H1 (cell line): ENCODE data around the gene SSTR3. TPM values are rescaled to one million over a fixed set of nuclear protein-coding genes. Genes with fewer than 3 reads are reported as not detected.

Experiments used
- CTCF ChIA-PET: fragments of 300-600 bp; sonication (Branson Sonifier 250); formaldehyde crosslinking; loops from one replicate; lab custom pipeline; 2021; ENCODE audit not compliant: partially characterized antibody; lab: Charles Lee
- POLR2A ChIA-PET: fragments of 300-600 bp; sonication (Branson Sonifier 250); formaldehyde crosslinking; loops from one replicate; lab custom pipeline; 2021; ENCODE audit warnings: inconsistent platforms; ENCODE audit not compliant: partially characterized antibody; lab: Charles Lee
- DNase-seq, 2 experiments: peaks; one replicate each; pipeline versions ENCODE4 v3.0.0 to v3.0.0-alpha.2; 2010 to 2022; ENCODE audit warnings: low spot score in 2 of 2, low read depth in 1 of 2, mixed read lengths in 1 of 2
- FAIRE-seq: peaks from 2 replicates; lab custom pipeline; 2011; peaks lifted over from hg19 to GRCh38; lab: Jason Lieb, UNC
- H2AFZ ChIP-seq: 2 replicates; pipeline ENCODE4 v1.8.1; 2012; ENCODE audit warnings: low read length, inconsistent platforms
- H2AK5ac ChIP-seq: 2 replicates; pipeline ENCODE4 v1.6.1; 2013; ENCODE audit warnings: low read depth, low read length
- H2BK120ac ChIP-seq: replicated peaks from 2 replicates; pipeline ENCODE3; 2013; ENCODE audit warnings: low read depth, low read length, inconsistent platforms
- H2BK12ac ChIP-seq: 2 replicates; pipeline ENCODE4 v1.6.1; 2013; ENCODE audit warnings: low read depth, low read length
- H2BK15ac ChIP-seq: 2 replicates; pipeline ENCODE4 v1.6.1; 2013; ENCODE audit warnings: low read length
- H2BK20ac ChIP-seq: 2 replicates; pipeline ENCODE4 v1.6.1; 2013; ENCODE audit warnings: low read length
- H2BK5ac ChIP-seq: 2 replicates; pipeline ENCODE4 v1.6.1; 2013; ENCODE audit warnings: low read depth, low read length
- H3K14ac ChIP-seq: 2 replicates; pipeline ENCODE4 v1.6.1; 2013; ENCODE audit warnings: inconsistent platforms; ENCODE audit not compliant: insufficient read length
- H3K18ac ChIP-seq: 2 replicates; pipeline ENCODE4 v1.6.1; 2013; ENCODE audit warnings: low read length; ENCODE audit errors: extremely low read depth
- H3K23ac ChIP-seq: 2 replicates; pipeline ENCODE4 v1.6.1; 2013; ENCODE audit warnings: inconsistent platforms; ENCODE audit not compliant: insufficient read length
- H3K23me2 ChIP-seq: 2 replicates; pipeline ENCODE4 v1.6.1; 2013; ENCODE audit warnings: low read depth, low read length
- H3K27ac ChIP-seq: 2 replicates; pipeline ENCODE4 v1.6.1; 2011; ENCODE audit warnings: low read depth, low read length, inconsistent platforms
- H3K27me3 ChIP-seq, 4 experiments: replicated peaks in 1 of 4; 1 replicate in 1 of 4; 2 replicates in 3 of 4; pipeline versions ENCODE4 v1.6.1 to v1.8.1; 2011 to 2013; ENCODE audit warnings: low read length in 3 of 4, mild to moderate bottlenecking in 3 of 4, inconsistent platforms in 2 of 4, mixed read lengths in 2 of 4, moderate library complexity in 1 of 4; ENCODE audit not compliant: control insufficient read depth in 3 of 4, insufficient read depth in 3 of 4; ENCODE audit errors: extremely low read depth in 1 of 4
- H3K36me3 ChIP-seq, 4 experiments: 2 replicates each; pipeline versions ENCODE4 v1.6.1 to v1.8.1; 2011 to 2013; ENCODE audit warnings: mild to moderate bottlenecking in 4 of 4, low read length in 3 of 4, moderate library complexity in 2 of 4, control low read depth in 1 of 4, inconsistent platforms in 1 of 4; ENCODE audit not compliant: insufficient read depth in 4 of 4, control insufficient read depth in 2 of 4
- H3K4ac ChIP-seq: replicated peaks from 2 replicates; pipeline ENCODE3; 2013; ENCODE audit warnings: low read length, low read depth, mixed read lengths, inconsistent platforms; ENCODE audit not compliant: insufficient read length
- H3K4me1 ChIP-seq, 4 experiments: replicated peaks in 1 of 4; 1 replicate in 1 of 4; 2 replicates in 3 of 4; pipeline versions ENCODE4 v1.6.1 to v1.8.1; 2011 to 2013; ENCODE audit warnings: low read length in 3 of 4, inconsistent platforms in 2 of 4, mixed read lengths in 1 of 4; ENCODE audit not compliant: insufficient read depth in 4 of 4, control insufficient read depth in 3 of 4
- H3K4me2 ChIP-seq, 2 experiments: 2 replicates each; pipeline versions ENCODE4 v1.6.1 to v1.8.1; 2011 to 2013; ENCODE audit warnings: low read depth in 2 of 2, low read length in 2 of 2, control low read depth in 1 of 2, inconsistent platforms in 1 of 2, mild to moderate bottlenecking in 1 of 2; ENCODE audit not compliant: insufficient read depth in 1 of 2
- H3K4me3 ChIP-seq, 4 experiments: fragments of 200-600, 300-600 bp in 1 of 4; sonication (generic), shearing (Covaris generic), sonication (Bioruptor Twin) in 1 of 4; 2 replicates each; pipeline versions ENCODE4 v1.5.1 to v1.8.1; 2011 to 2016; ENCODE audit warnings: low read length in 4 of 4, low read depth in 3 of 4, control low read depth in 2 of 4, inconsistent platforms in 2 of 4, mild to moderate bottlenecking in 2 of 4, mixed read lengths in 1 of 4, moderate library complexity in 1 of 4; ENCODE audit not compliant: insufficient read depth in 2 of 4; ENCODE audit errors: extremely low read depth in 1 of 4
- H3K56ac ChIP-seq: replicated peaks from 2 replicates; pipeline ENCODE3; 2013; ENCODE audit warnings: low read depth, mild to moderate bottlenecking, mixed read lengths, low read length, inconsistent platforms; ENCODE audit not compliant: insufficient read length
- H3K79me1 ChIP-seq: 2 replicates; pipeline ENCODE4 v1.6.1; 2013; ENCODE audit warnings: low read depth, low read length, control low read depth
- H3K79me2 ChIP-seq, 2 experiments: 2 replicates each; pipeline versions ENCODE4 v1.6.1 to v1.8.1; 2012 to 2013; ENCODE audit warnings: low read length in 2 of 2, mild to moderate bottlenecking in 2 of 2, inconsistent platforms in 1 of 2; ENCODE audit not compliant: insufficient read depth in 2 of 2, control insufficient read depth in 1 of 2
- H3K9ac ChIP-seq, 4 experiments: replicated peaks in 1 of 4; 1 replicate in 1 of 4; 2 replicates in 3 of 4; pipeline versions ENCODE4 v1.6.1 to v1.8.1; 2011 to 2013; ENCODE audit warnings: low read depth in 3 of 4, low read length in 3 of 4, control low read depth in 2 of 4, mild to moderate bottlenecking in 2 of 4, moderate library complexity in 2 of 4, inconsistent platforms in 1 of 4; ENCODE audit errors: extremely low read depth in 1 of 4
- H3K9me3 ChIP-seq, 2 experiments: 2 replicates each; pipeline versions ENCODE4 v1.6.1 to v1.8.1; 2012 to 2013; ENCODE audit warnings: mild to moderate bottlenecking in 2 of 2, moderate library complexity in 2 of 2, control low read depth in 1 of 2, inconsistent platforms in 1 of 2, low read depth in 1 of 2, low read length in 1 of 2, mixed read lengths in 1 of 2; ENCODE audit not compliant: insufficient read depth in 2 of 2
- H4K20me1 ChIP-seq, 2 experiments: replicated peaks in 1 of 2; 2 replicates each; pipeline versions ENCODE3 to v1.8.1; 2011 to 2013; ENCODE audit warnings: inconsistent platforms in 2 of 2, low read length in 2 of 2, mild to moderate bottlenecking in 1 of 2; ENCODE audit not compliant: insufficient read depth in 2 of 2, control insufficient read depth in 1 of 2
- H4K5ac ChIP-seq: 2 replicates; pipeline ENCODE4 v1.6.1; 2013; ENCODE audit warnings: low read length, low read depth, mixed read lengths, inconsistent platforms; ENCODE audit not compliant: insufficient read length
- H4K8ac ChIP-seq: 2 replicates; pipeline ENCODE4 v1.8.0; 2013; ENCODE audit warnings: mild to moderate bottlenecking, moderate library complexity, low read length, inconsistent platforms; ENCODE audit not compliant: insufficient read depth; ENCODE audit errors: extremely low read depth
- H4K91ac ChIP-seq: replicated peaks from 2 replicates; pipeline ENCODE3; 2013; ENCODE audit warnings: low read length, mixed read lengths, inconsistent platforms; ENCODE audit not compliant: insufficient read length
- ASH2L ChIP-seq: fragments of 200-600, 300-600 bp; sonication (generic); IDR thresholded peaks from one replicate; pipeline ENCODE4 v1.7.1; 2017; ENCODE audit warnings: low read length
- SRF ChIP-seq: IDR thresholded peaks from 2 replicates; pipeline ENCODE4 v1.6.1; 2011; ENCODE audit warnings: mild to moderate bottlenecking, low read depth, low read length, moderate library complexity
- WGBS, 2 experiments: shearing (Covaris generic) in 1 of 2; methylation state at CpG; one replicate each; pipeline versions ENCODE4 v1.1.6 to v1.1.7; 2013 to 2015; ENCODE audit warnings: low lambda C conversion rate in 2 of 2, mixed read lengths in 2 of 2, inconsistent platforms in 1 of 2, low coverage in 1 of 2, missing lambda C conversion rate in 1 of 2; ENCODE audit not compliant: insufficient replicate concordance in 2 of 2, insufficient coverage in 1 of 2, insufficient read length in 1 of 2; ENCODE audit errors: extremely low coverage in 1 of 2, missing lambda C conversion rate in 1 of 2; 5-methylcytosine and 5-hydroxymethylcytosine counted together
- polyA plus RNA-seq, 7 experiments: library from polyadenylated mRNA; depleted of rRNA in 3 of 7; stranded (reverse) in 5 of 7; unstranded in 2 of 7; fragments of >200 nt in 5 of 7; fragments of 200-250 nt in 2 of 7; gene quantifications; 1 replicate in 5 of 7; 2 replicates in 1 of 7; 4 replicates in 1 of 7; pipeline versions ENCODE4 v1.2.1 to v1.2.3, GENCODE V29; 2011 to 2013; ENCODE audit warnings: missing spikeins in 2 of 7, mixed read lengths in 2 of 7
- total RNA-seq: library from RNA; stranded (reverse); fragmentation: NEBNext Ultra II Directional; extraction: Animal tissue kit (Norgen Biotek cat#: 25700); gene quantifications from 2 replicates; pipeline ENCODE4 v1.2.1, GENCODE V29; 2021
- TF ChIP-seq, protein P1 (sequence below): IDR thresholded peaks from 2 replicates; pipeline ENCODE4 v1.6.1; 2011; ENCODE audit warnings: low read length, improper control_type of control experiment

Gene SSTR3
- total and polyA plus RNA-seq, 2 of the 8 experiments (the other 6 are each of a cell fraction or from before 2014, with no cell fraction given), result 0.22 to 0.77 TPM

- Histone ChIP-seq H3K4me3 (peak overlapping the region in 2 of 4 experiments; percentile 19 to 38; a peak in 1 of 8 replicates), H4K8ac (peak overlapping the region; percentile 96), H3K27ac (no peak overlapping the region), H3K56ac (no peak overlapping the region), H3K23me2 (peaks cover 5% of the 10 kb centered on the region), H3K23ac (no peak overlapping the region), H3K14ac (no peak overlapping the region), H3K18ac (peak overlapping the region; percentile 83; the same call in 1 of the 2 replicates), H3K9ac (no peak overlapping the region; a peak in 1 of 7 replicates), H3K36me3 (no peaks in the 10 kb centered on the region), H3K4me2 (peak overlapping the region; percentile 66 to 81), H3K4ac (peak overlapping the region; percentile 87), H2BK20ac (peak overlapping the region; percentile 24; the same call in 1 of the 2 replicates), H2AK5ac (no peak overlapping the region), H2AFZ (peak overlapping the region; percentile 98), H4K5ac (peak overlapping the region; percentile 92), H3K9me3 (no peaks in the 10 kb centered on the region), H2BK12ac (peak overlapping the region; percentile 27; the same call in 1 of the 2 replicates), H3K79me2 (no peaks in the 10 kb centered on the region), H2BK120ac (no peak overlapping the region), H2BK5ac (no peak overlapping the region), H3K79me1 (no peaks in the 10 kb centered on the region), H2BK15ac (peak overlapping the region; percentile 6; the same call in 1 of the 2 replicates), H3K27me3 (no peaks in the 10 kb centered on the region), H4K91ac (peak overlapping the region; percentile 95), H3K4me1 (peaks cover 3 to 19% (median 10%) of the 10 kb centered on the region in 4 experiments; a peak in 5 of 7 replicates), H4K20me1 (peaks cover 0 to 4% of the 10 kb centered on the region in 2 experiments)
- FAIRE-seq (no peak), DNase-seq (no peak)
- WGBS, 2 experiments, result 39% methylated on average over 12 of the region's 12 CpGs; no CpG with 5 or more reads in 1 of the 2 experiments
- POLR2A ChIA-PET, result interaction anchor here (0.8 to 1.5 kb wide), 10 partner anchors 9 to 190 kb away, joined by 3 to 4 read pairs (median 3); no protein-coding TSS in a partner anchor
- TF ChIP-seq, protein P1, sequence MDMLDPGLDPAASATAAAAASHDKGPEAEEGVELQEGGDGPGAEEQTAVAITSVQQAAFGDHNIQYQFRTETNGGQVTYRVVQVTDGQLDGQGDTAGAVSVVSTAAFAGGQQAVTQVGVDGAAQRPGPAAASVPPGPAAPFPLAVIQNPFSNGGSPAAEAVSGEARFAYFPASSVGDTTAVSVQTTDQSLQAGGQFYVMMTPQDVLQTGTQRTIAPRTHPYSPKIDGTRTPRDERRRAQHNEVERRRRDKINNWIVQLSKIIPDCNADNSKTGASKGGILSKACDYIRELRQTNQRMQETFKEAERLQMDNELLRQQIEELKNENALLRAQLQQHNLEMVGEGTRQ, result no peak
- no peak for TF ChIP-seq SRF
- no peak for TF ChIP-seq ASH2L
- CTCF ChIA-PET, result interaction anchor here (0.6 to 7.7 kb wide), 34 partner anchors 10 to 328 kb away, joined by 3 to 77 read pairs (median 5); partner anchors contain the start of gene SSTR3
Observed at GRCh38 chr22:37199760-37200108, 12.5 kb downstream of the SSTR3 start.
